Transverse colon (tissue), 4 donors: ENCODE results near the gene C17orf114.

Source experiments
- DNase-seq: peaks from one replicate; pipeline ENCODE4 v3.0.0-alpha.2; 2019
- H3K27ac ChIP-seq, 4 donors: fragments of 200-600 bp; sonication (generic); 2 replicates each; pipeline ENCODE4 v1.5.1; 2016 to 2018; ENCODE audit warnings: inconsistent platforms in 4 of 4
- H3K27me3 ChIP-seq: fragments of 200-600 bp; sonication (generic); 2 replicates; pipeline ENCODE4 v1.5.1; 2017; ENCODE audit warnings: inconsistent platforms
- H3K36me3 ChIP-seq, 4 donors: fragments of 200-600 bp; sonication (generic); 2 replicates each; pipeline ENCODE4 v1.5.1; 2017 to 2019; ENCODE audit warnings: inconsistent platforms in 4 of 4
- H3K4me1 ChIP-seq, 4 donors: fragments of 200-600 bp; sonication (generic); 2 replicates each; pipeline ENCODE4 v1.5.1; 2017 to 2020; ENCODE audit warnings: inconsistent platforms in 4 of 4
- H3K4me3 ChIP-seq, 4 donors: fragments of 200-600 bp; sonication (generic); 1 replicate in 1 of 4; 2 replicates in 3 of 4; pipeline versions ENCODE4 v1.5.1 to v1.6.1; 2017 to 2019; ENCODE audit warnings: inconsistent platforms in 4 of 4
- H3K9me3 ChIP-seq, 2 donors: fragments of 200-600 bp; sonication (generic); 2 replicates each; pipeline ENCODE4 v1.5.1; 2017 to 2019; ENCODE audit warnings: inconsistent platforms in 2 of 2
- EP300 ChIP-seq: sonication (generic); formaldehyde crosslinking; IDR thresholded peaks from one replicate; pipeline ENCODE4 v1.6.1; 2017; ENCODE audit warnings: antibody characterized with exemption, low read depth
- POLR2A ChIP-seq: fragments of 450-650 bp; IDR thresholded peaks from one replicate; pipeline ENCODE4 v1.6.1; 2016; ENCODE audit warnings: antibody characterized with exemption, mild to moderate bottlenecking, moderate library complexity
- POLR2AphosphoS5 ChIP-seq, 3 donors: sonication (generic); formaldehyde crosslinking; IDR thresholded peaks; one replicate each; pipeline ENCODE4 v1.6.1; 2016; ENCODE audit warnings: antibody characterized with exemption in 3 of 3
- WGBS, 2 donors: methylation state at CpG; one replicate each; pipeline ENCODE4 v1.1.5; 2018; ENCODE audit warnings: low coverage in 1 of 2; 5-methylcytosine and 5-hydroxymethylcytosine counted together
- in situ Hi-C, 4 donors: fragments of 200-750 bp; cut with MboI; loops; one replicate each; pipeline versions ENCODE4 v1.15.0 to v1.15.1; 2017; ENCODE audit warnings: low sequenced_read_pairs in 3 of 4, low pct_ligation_motif_present in 1 of 4, low pct_unique_long_range_greater_than_20kb in 1 of 4
- intact Hi-C: fragments of 100-400 bp; cut with DNase I; formaldehyde crosslinking; loops from one replicate; pipeline ENCODE4 v1.15.1; 2023; ENCODE audit warnings: low total_unique reads
- TF ChIP-seq, protein P1 (sequence below), 5 experiments: fragments of 200-600 bp in 3 of 5; fragments of 450-650 bp in 2 of 5; sonication (generic) in 3 of 5; IDR thresholded peaks; 1 replicate in 2 of 5; 2 replicates in 3 of 5; pipeline ENCODE4 v1.5.1; 2016 to 2017; ENCODE audit warnings: antibody characterized with exemption in 5 of 5, inconsistent platforms in 3 of 5, mild to moderate bottlenecking in 2 of 5, moderate library complexity in 1 of 5

The C17orf114 gene

DNA sequence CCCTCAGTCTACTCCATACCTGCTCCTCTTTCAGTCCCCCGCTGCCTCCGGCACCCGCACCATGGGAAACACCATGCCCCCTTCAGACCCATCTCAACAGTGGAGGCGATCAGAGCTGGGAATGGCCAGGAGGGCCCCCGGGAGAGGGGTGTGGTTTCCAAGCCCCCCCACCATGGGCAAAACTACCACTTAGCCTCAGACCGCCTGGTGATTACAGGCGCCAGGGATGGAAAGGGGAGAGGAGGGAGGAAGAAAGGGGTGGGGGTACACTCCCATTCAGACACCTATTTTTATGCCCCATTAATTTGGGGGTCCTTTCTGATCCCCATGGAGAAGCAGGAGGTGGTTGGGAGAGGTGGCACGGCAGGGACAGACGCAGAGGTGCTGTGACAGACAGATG, at the start of gene C17orf114:
Gene C17orf114 (minus strand): TSS at position 101 of the 400 bp plus-strand sequence.
- in situ Hi-C loops (no loop called here), intact Hi-C loops (no loop called here)
- Histone ChIP-seq H3K4me3 (no peak within 1 kb of the TSS), H3K36me3 (peaks cover 0 to 17% (median 4%) of the 10 kb centered on the region in 4 donors), H3K9me3 (no peaks in the 10 kb centered on the region), H3K27ac (no peak within 1 kb of the TSS), H3K27me3 (no peaks in the 10 kb centered on the region), H3K4me1 (peaks cover 6 to 9% (median 8%) of the 10 kb centered on the region in 4 donors)
- DNase-seq: no peak
- no peak for TF ChIP-seq POLR2AphosphoS5 (IDR thresholded peaks at IDR 0.05)
- WGBS, 2 donors: 83% methylated on average over 9 of the region's 9 CpGs; no CpG with 5 or more reads in 1 of the 2 donors

DNA sequence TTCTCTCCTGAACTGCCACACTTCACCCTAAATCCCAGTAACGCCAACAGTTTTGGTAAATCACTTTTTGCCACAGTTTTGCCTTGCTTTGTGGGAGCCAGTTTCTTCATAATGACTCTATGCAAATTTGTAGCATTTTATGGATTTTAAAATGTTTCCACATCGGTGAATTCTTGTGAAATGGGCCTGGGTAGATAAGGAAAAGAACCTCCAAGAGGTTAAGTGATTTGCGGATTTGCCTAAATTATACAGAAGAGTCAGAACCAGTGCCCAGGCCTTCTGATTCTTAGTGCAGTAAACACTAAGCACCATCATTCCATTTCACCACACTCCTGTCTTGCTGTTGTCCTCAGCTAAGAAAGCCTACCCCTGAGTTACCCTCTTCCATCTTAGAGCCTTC, 49.0 kb upstream of the C17orf114 start:
- Histone ChIP-seq H3K27me3 (no peaks in the 10 kb centered on the region), H3K27ac (peak overlapping the region; percentile 47 to 76 (median 54)), H3K36me3 (no peaks in the 10 kb centered on the region), H3K4me1 (peaks cover 8 to 44% (median 30%) of the 10 kb centered on the region in 4 donors), H3K4me3 (no peak overlapping the region), H3K9me3 (no peaks in the 10 kb centered on the region)
- 85 to 88% methylated on average over 3 of the region's 3 CpGs for WGBS, 2 donors
- intact Hi-C loops: no loop called here
- in situ Hi-C loops: no loop called here
- no peak for DNase-seq
- TF ChIP-seq, protein P1, sequence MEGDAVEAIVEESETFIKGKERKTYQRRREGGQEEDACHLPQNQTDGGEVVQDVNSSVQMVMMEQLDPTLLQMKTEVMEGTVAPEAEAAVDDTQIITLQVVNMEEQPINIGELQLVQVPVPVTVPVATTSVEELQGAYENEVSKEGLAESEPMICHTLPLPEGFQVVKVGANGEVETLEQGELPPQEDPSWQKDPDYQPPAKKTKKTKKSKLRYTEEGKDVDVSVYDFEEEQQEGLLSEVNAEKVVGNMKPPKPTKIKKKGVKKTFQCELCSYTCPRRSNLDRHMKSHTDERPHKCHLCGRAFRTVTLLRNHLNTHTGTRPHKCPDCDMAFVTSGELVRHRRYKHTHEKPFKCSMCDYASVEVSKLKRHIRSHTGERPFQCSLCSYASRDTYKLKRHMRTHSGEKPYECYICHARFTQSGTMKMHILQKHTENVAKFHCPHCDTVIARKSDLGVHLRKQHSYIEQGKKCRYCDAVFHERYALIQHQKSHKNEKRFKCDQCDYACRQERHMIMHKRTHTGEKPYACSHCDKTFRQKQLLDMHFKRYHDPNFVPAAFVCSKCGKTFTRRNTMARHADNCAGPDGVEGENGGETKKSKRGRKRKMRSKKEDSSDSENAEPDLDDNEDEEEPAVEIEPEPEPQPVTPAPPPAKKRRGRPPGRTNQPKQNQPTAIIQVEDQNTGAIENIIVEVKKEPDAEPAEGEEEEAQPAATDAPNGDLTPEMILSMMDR (IDR thresholded peaks at IDR 0.05): no peak
- TF ChIP-seq POLR2A (no peak), POLR2AphosphoS5 (IDR thresholded peaks at IDR 0.05) (no peak), EP300 (no peak)

DNA sequence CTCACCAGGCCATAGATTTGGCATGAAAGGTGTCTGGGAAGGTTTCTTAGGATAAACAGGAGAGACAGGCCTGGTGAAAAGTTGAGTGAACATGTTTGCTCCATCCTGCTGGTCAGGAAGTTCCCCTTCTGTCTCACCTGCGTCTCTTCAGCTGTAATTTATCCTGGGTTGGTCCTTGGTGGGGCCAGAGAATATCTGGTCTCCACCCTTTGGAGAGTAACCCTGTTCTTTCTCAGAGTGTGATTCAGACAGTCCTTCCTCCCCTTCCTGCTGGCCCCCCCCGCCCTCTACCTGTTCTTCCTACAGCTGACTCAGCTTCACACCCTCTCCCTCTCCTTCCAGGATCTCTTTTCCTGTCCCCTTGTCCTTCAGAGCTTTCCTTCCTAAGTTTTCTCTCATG, 48.1 kb upstream of the C17orf114 start:
- intact Hi-C loops: no loop called here
- Histone ChIP-seq H3K27ac (peak overlapping the region; percentile 47 to 76 (median 54)), H3K4me3 (no peak overlapping the region), H3K4me1 (peaks cover 8 to 48% (median 30%) of the 10 kb centered on the region in 4 donors), H3K27me3 (no peaks in the 10 kb centered on the region), H3K9me3 (no peaks in the 10 kb centered on the region), H3K36me3 (no peaks in the 10 kb centered on the region)
- in situ Hi-C loops: no loop called here
- peak; percentile 66 for DNase-seq
- TF ChIP-seq POLR2AphosphoS5 (IDR thresholded peaks at IDR 0.05) (peak in 1 of 3 donors; percentile 58), POLR2A (no peak)
- 68% methylated on average over 2 of the region's 2 CpGs; no CpG with 5 or more reads in 1 of the 2 donors for WGBS, 2 donors

DNA sequence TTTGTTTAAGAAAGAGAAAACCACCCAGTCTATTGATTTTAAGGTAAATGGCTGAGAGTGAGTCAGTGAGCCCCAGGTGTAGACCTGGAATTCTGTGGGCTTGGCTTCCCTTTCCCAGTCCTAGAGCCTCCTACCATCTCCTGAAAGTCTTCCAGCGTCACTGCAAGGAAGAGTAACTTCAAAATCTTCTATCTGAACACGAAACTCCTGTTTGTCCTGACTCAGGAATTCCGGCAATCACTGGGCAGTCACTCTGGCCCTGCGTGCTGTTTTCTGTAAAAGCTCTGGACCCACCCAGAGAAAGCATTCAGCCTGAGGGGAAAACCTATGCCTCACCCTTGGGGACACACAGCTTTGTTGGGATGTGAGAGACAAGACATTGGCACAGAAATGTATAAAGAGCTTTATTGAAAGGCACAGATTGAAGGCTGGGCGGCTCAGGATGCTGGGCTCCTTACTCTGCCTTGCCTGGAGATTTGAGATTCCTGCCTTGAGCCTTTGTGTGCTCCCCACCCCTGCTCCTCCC, 46.9 kb upstream of the C17orf114 start:
- no peak for DNase-seq
- peaks cover 8 to 48% (median 30%) of the 10 kb centered on the region in 4 donors for H3K4me1 ChIP-seq
- intact Hi-C loops: no loop called here
- no peak overlapping the region for H3K4me3 ChIP-seq
- WGBS, 2 donors: 86 to 100% methylated on average over 1 to 5 of the region's 5 CpGs
- in situ Hi-C loops: no loop called here
- H3K27me3 ChIP-seq: no peaks in the 10 kb centered on the region
- no peaks in the 10 kb centered on the region for H3K9me3 ChIP-seq
- TF ChIP-seq EP300 (no peak), POLR2A (no peak), POLR2AphosphoS5 (IDR thresholded peaks at IDR 0.05) (no peak)
- TF ChIP-seq, protein P1 (IDR thresholded peaks at IDR 0.05): no peak
- H3K36me3 ChIP-seq: no peaks in the 10 kb centered on the region
- peak overlapping the region; percentile 47 to 76 (median 54) for H3K27ac ChIP-seq

DNA sequence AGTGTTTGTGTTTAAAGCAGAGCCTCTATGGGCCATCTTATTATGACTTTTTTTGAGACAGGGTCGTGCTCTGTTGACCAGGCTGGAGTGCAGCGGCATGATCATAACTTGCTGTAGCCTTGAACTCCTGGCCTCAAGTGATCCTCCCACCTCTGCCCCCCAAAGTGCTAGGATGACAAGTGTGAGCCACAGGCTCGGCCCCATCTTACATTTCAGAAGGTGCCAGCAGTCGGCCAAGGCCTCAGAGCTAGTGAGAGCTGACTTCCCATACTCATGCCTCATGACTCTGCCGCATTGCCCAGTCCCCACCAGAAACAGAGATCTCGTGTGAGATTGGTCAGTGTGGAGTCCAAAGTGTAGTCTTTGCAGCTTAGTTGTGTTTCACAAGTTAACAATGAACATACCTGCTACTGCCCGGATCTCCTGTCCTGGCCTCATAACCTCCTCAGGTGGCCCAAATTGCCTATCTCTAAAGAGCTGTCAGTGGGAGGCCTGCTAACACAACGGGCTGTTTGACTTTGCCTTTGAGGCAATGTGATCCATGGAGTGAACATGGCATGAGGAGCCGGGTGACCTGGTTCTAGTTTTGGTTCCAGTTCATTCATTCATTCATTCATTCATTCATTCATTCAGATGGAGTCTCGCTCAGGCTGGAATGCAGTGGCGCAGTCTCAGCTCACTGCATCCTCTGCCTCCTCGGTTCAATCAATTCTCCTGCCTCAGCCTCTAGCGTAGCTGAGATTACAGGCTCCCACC, 44.7 kb upstream of the C17orf114 start:
- peaks cover 4 to 41% (median 24%) of the 10 kb centered on the region in 4 donors for H3K4me1 ChIP-seq
- no peaks in the 10 kb centered on the region for H3K36me3 ChIP-seq
- TF ChIP-seq EP300 (no peak), POLR2A (no peak), POLR2AphosphoS5 (IDR thresholded peaks at IDR 0.05) (no peak)
- TF ChIP-seq, protein P1 (IDR thresholded peaks at IDR 0.05): no peak
- H3K27me3 ChIP-seq: no peaks in the 10 kb centered on the region
- 94 to 100% methylated on average over 5 to 13 of the region's 13 CpGs for WGBS, 2 donors
- no peaks in the 10 kb centered on the region for H3K9me3 ChIP-seq
- intact Hi-C loops: no loop called here
- H3K27ac ChIP-seq: no peak overlapping the region
- in situ Hi-C loops: no loop called here
- no peak for DNase-seq
- no peak overlapping the region for H3K4me3 ChIP-seq
